CD4-positive, alpha-beta T cell treated with Interleukin-21 for 1 hour (primary cell): Measurements from ENCODE around the gene OR11A1.

ENCODE experiments used
- DNase-seq: peaks from one replicate; pipeline ENCODE4 v3.0.0-alpha.2; 2020

OR11A1 gene, protein sequence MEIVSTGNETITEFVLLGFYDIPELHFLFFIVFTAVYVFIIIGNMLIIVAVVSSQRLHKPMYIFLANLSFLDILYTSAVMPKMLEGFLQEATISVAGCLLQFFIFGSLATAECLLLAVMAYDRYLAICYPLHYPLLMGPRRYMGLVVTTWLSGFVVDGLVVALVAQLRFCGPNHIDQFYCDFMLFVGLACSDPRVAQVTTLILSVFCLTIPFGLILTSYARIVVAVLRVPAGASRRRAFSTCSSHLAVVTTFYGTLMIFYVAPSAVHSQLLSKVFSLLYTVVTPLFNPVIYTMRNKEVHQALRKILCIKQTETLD

GRCh38 chr6:29456971-29457370, at the start of gene OR11A1, which contains the start of gene OR2H1:
TSS of gene OR11A1 (minus strand) at chr6:29457071. CDS start at chr6:29427641, 29,430 bp downstream.
TSS of gene OR2H1 (plus strand) at chr6:29457155. CDS start at chr6:29461770, 4,615 bp downstream.
- DNase-seq, result no peak

GRCh38 chr6:29506446-29507067, 49.7 kb upstream of the OR11A1 start:
- no peak for DNase-seq

DNA sequence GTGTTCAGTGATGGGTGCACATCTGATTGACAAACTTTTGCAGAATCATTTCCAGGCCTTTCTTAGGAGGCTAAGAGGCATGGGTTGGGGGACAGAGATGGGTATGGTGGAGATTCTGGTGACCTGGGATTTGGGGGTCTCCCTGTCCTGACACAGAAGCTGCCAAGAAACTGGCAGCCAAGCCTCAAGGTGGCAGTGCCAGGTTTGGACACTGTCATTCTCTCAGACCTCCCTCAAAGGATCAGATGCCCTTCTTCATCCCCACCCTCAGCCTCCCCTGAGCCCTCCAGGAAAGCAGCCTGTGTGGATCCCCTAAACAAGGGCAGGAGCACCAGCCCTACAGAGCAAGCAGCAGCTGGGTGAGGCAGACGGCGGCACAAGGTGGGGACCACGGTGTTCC, 48.9 kb upstream of the OR11A1 start:
- no peak for DNase-seq

- DNase-seq, result no peak
Measured at GRCh38 chr6:29504961-29505360, 48.1 kb upstream of the OR11A1 start.

- DNase-seq, result no peak
Measured at GRCh38 chr6:29502597-29502996, 45.7 kb upstream of the OR11A1 start.

GRCh38 chr6:29502181-29502580, 45.3 kb upstream of the OR11A1 start:
- DNase-seq, result no peak

GRCh38 chr6:29501106-29501505, 44.2 kb upstream of the OR11A1 start:
- DNase-seq, result no peak

DNA sequence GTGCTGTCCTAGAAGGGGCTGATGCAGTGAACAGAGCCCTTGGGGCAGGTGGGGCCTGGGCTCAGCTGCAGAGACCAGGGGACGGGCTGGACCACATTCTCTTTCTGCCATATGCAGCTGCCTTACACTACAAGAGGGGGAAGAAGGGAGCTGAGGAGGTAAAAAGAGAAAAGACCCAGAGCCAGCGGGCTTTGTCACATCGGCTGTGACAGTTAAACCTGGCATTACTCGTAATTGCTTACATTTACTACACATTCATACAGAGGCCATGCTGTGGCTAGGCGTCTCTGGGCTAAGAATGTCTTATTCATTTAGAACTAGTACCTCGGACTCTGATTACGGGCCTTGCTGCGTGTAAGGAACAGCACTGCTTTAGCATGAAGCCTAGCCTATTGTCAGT, 43.7 kb upstream of the OR11A1 start:
- DNase-seq, result no peak

DNA sequence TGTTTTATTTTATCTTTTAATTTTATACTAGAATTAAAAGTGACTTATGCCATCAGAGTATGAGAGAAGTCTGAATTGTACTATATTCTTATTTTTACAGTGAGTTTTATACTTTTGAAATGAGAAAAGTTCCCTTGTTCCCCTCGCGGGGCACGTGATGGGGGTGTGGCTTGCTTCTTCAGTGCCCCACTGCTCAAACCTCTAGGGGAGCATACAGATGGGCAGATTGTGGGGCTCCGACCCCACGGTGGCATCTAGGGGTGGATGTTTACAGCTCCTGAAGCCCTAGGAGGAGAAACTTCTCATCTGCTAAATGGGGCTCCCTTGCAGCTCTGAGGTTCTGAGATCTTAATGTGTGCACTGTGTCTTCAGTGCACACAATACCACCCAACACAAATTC, 42.8 kb upstream of the OR11A1 start:
- DNase-seq, result no peak

GRCh38 chr6:29496961-29497360, 40.1 kb upstream of the OR11A1 start:
- DNase-seq, result no peak

DNA sequence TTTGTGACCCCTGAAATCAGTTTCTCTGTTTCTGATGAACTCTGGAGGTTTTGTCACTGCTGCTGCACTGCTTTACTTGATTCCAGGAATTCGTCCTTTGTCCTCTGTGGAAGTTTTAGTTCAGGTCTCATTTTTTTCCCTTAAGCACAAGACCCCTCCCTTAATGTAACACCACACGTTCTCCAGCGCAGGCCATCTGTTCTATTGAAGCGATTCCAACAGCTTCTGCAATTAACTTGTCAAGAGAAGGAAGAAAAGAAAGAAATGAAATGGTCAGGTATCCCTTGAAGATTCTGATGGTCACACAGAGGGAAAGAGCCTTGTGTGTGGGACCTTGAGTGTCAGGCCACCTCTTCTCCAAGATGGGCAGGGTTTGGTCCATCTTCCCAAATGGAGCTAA, 38.7 kb upstream of the OR11A1 start:
- DNase-seq, result no peak

DNA sequence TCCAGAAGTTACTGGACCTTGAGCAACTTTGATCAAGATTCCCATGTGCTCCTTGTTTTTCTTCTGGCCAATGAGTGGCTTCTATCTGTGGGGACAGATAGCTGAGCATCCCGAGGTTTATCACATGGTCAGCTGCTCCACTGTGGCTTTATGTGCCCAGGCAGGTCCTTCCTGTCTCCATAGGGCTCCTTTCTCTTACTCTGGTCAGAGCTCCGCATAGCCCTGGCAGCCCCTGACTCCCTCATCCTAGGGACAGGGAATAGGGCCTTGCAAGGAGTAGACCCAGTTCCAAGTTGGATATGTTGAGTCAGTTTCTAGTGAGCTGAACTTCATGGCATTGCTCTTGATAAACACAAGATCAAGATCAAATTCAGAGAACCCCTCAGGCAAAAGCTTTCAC, 37.3 kb upstream of the OR11A1 start:
- no peak for DNase-seq

DNA sequence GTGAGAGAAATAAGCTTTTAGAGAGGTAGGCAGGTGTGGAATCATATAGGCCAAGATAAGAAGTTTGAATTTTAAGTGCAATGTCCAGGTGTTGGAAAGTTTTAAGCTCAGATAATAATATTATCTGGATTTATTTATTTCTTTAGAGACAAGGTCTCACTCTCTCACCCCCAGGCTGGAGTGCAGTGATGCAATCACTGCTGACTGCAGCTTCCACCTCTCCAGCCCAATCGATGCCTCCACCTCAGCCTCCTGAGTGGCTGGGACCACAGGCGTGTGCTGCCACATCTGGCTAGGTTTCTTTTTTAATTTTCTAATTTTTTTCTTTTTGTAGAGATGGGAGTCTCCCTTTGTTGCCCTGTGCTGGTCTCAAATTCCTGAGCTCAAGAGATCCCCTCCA, 36.4 kb upstream of the OR11A1 start:
- no peak for DNase-seq

- no peak for DNase-seq
Measured at GRCh38 chr6:29491574-29491973, 34.7 kb upstream of the OR11A1 start.

- DNase-seq, result no peak
Measured at GRCh38 chr6:29490552-29490951, 33.7 kb upstream of the OR11A1 start.

- no peak for DNase-seq
Measured at GRCh38 chr6:29490055-29490454, 33.2 kb upstream of the OR11A1 start.

DNA sequence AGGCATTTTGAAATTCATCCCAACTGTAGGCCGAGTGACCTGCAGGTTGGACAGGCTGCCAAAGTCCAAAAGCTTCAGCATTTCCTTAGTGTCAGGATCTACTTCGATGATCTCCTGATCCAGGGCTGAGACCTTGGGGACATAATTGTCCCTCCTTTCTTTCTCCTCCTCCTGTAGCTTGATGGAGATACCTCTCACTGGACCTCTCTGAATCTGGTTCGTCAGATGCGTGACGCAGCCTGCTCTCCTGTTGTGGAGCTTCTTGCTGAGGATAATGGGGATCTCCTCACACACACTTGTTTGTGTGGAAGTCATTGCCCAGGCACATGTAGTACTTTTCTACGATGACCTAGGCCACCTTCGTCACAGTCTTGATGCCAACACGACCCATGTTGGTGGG, 32.4 kb upstream of the OR11A1 start:
- no peak for DNase-seq

DNA sequence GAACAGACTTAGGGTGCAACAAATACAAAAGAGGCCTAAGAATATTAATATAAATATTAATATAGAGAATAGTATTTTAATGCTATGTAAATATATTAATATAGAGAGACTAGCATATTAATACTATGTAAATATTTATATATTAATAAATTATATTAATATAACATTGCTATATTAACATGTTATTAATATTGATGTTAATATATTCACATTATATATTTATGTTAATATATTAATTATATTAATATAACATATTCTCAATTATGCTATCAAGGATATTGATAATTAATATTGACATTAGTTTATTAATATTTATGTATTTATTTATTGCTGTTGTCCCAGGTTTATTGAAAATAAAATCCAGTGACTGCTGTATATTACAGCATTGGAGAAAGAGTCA, 32.0 kb upstream of the OR11A1 start:
- no peak for DNase-seq

- no peak for DNase-seq
Measured at GRCh38 chr6:29487660-29488059, 30.8 kb upstream of the OR11A1 start, which contains the start of gene MAS1L. TSS of gene MAS1L (minus strand) at chr6:29487956. CDS start at chr6:29487902, 54 bp downstream.

GRCh38 chr6:29487131-29487530, 30.3 kb upstream of the OR11A1 start:
- DNase-seq, result no peak

- DNase-seq, result no peak
Measured at GRCh38 chr6:29486577-29486976, 29.7 kb upstream of the OR11A1 start.

DNA sequence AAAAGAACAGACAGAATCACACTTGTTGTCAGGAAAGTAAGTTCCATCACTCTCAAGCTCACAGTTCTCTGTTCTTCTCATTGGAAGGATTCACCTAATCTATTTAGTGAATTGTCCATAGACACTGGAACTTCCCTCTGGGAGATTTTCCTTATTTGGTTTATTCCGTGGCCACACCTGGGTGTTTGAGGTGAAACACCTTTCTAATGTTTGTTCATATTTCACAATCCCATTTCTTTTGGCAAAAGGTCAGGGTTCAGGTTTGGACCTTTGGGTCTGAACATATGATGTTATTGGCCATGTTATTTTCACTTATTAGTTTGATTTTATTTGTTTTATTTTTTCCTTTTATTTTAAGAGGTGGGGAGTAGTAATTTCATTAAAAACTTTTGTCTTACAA, 26.9 kb upstream of the OR11A1 start:
- DNase-seq, result no peak

GRCh38 chr6:29483186-29483585, 26.3 kb upstream of the OR11A1 start:
- DNase-seq, result no peak

DNA sequence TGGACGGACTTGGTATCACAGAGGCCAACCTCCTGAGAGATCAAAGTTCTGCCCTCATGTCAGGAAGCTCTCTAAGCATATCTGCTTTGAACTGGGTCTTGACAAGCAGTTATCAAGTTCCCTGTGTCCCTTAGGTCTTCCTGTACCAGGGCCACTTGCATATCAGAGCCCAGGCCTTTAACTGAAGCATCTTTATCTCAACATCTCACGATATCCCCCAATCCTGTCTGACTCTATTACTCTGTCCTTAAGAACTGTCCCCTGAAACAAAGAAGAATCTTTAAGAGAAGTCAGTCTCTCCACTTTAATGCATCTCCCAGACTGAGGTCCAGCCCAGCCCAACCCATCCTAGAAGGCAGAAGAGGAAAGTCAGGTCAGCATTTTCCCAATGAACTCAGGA, 22.7 kb upstream of the OR11A1 start:
- no peak for DNase-seq

GRCh38 chr6:29478740-29479139, 21.9 kb upstream of the OR11A1 start:
- DNase-seq, result no peak
